NCI-H1417 treated with DMSO at 0.1 percent for 48 hours (cell line): ENCODE data around the gene HOXB2.

Source experiments
- DNase-seq: peaks from one replicate; lab custom pipeline; 2025; lab: John Stamatoyannopoulos, UW

HOXB2 gene

DNA sequence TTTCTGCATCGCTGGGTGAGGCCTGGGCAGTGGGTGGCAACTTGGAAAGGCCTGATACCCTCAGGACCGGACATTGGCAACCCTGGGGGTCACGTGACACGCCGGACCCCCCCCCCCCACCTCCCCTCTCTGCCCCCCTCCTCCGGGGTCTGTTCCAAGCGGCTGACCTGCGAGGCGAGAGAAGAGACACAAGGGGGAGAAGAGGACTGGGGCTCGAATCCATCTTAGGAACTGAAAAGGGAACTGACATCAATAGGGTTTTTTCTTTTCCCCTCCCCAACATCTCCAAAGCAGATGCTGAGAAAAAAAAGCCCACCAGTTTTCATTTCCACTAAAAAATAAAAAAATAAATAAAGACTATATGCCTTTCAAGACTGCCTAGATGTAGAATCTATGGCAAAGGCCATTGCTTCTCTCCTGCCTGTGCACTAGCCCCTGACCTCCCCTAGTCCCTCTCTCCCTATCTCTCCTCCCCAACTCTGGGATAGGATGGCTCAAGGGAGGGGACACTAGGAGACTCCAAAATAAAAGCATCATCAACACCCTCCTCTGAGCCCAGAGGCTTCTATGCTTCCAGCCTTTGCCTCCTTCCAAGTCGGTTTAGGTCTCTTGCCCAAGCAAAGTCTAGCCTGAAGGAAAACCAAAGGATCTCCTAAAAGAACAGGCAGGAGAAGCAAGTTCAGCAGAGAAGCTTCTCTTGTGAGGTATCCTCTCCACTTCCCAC, 7.7 kb upstream of the HOXB2 start:
- DNase-seq = no peak

DNA sequence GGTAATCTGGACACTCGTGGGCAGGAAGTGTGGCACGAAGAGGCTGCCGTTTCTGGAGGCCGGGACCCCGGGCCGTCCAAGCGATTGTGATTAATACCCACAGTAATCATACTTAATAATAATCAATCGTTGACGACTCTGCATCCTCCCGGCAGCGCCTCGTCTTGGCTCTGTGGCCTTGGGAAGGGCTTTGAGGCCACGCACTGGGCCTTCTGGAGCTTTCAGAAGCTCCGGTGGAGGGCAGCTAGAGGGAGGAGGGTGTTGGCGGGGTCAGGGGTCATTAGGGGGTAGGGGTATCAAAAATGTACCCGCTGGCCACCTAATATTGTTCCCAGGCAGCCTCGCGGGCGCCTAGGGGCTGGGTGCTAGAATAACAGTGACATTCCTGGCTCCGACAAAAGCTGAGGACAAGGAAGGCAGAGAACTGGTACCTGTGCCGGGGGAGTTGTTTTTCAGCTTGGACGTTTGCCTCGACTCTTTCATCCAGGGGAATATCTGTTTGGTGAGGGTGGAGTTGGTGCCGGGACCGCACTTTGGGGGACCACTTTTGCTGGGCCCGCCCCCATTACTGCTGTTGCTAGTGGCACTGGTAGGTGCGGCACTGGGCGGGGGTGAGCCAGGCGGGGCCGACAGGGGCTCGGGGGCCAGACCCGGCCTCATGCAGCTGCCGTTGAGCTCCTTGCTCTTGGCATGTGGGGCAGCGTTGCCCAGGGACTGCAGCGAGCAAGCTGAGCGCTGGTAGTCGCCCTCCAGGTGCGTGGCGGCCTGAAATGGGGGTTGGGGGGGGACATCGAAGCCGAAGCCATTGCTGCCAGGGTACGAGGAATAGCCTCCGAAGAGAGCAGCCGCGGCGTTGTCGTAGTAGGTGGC, 6.9 kb upstream of the HOXB2 start:
- DNase-seq = no peak

DNA sequence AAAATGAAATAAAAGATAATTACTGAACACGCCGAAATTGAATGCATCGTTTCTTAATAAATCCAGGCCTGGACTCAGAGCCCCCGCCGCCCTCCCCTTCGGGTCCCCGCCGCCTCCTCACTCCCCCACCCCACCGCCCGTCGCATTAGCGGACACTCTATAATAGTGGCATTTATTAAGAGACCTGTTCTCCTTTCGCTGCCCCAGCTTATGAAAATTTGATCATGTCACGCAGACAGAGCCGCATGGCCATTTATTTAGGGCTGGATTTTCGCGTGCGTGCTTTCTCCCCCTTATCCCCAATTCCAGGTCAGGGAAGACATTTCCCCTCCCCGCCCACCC, 6.3 kb upstream of the HOXB2 start:
- DNase-seq = no peak

DNA sequence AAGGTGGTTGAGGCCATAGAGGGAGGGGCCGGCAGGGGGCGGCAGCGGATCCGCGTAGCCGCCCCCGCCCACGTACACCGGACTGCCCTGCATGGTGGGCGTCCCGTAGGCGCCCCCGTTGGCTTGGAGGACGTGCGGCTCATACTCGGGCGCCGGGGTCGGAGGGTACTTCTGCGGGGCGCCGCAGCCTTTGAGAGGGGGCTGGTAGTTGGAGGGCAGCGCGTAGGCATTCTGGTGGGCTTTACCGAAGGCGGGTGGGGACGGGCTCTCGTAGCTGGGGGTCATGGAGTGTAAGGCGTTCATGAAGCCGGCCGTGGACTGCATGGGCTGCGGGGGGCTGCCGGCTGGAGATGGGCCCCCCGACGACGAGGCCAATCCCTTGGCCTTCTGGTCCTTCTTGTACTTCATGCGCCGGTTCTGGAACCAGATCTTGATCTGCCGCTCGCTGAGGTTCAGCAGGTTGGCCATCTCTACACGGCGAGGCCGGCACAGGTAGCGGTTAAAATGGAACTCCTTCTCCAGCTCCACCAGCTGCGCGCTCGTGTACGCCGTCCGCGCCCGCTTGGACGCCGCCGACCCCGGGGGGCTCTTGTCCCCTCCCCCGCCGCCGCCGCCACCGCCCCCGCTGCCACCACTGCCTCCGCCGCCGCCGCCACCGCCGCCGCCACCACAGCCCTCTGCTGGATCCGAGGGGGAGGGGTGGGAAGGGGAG, 5.7 kb upstream of the HOXB2 start:
- no peak for DNase-seq

DNA sequence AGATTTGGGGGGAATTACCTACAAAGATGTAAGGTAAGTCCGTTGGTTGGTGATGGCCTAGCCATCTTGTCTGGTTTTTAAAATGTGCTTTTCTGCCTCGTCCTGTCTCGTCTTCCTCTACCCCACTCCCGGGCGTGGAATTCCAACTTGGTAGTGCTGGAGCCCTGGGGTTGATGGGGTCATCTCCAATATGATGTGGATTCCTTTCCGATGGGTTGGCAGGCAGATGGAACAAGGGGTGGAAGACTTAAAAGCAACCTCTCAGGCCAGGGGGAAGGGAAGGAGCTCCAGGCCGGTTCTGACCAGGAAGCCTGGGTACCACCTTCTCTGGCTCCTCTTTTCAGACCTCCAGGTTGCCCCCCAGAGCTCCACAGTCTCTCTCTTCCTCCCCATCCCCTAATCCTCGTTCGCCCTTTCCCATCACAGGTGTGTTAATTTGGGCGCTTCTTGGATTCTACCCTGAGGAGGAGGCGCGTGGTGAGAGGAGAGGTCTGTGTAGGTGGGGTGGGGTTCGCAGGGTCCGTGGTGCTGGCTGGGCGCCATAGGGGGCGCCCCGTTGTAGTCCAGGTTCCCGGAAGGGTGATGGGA, 5.1 kb upstream of the HOXB2 start:
- DNase-seq = no peak

DNA sequence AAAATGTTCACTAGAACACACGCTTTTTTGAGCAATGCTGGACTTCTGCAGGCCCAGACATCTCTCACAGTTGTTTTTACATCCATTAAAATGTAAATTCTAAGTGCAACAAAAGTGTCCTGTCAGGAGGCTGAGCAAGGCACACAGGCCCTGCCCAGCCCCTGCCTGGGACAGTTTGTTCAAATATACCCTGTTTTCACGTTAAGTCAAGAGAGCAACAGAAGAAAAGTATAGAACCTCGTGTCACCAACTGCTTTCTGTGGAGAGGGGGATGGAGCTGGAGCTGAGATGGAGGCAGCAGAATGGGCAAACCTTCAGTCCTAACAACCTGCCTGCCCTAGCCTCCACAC, 4.3 kb upstream of the HOXB2 start:
- no peak for DNase-seq

DNA sequence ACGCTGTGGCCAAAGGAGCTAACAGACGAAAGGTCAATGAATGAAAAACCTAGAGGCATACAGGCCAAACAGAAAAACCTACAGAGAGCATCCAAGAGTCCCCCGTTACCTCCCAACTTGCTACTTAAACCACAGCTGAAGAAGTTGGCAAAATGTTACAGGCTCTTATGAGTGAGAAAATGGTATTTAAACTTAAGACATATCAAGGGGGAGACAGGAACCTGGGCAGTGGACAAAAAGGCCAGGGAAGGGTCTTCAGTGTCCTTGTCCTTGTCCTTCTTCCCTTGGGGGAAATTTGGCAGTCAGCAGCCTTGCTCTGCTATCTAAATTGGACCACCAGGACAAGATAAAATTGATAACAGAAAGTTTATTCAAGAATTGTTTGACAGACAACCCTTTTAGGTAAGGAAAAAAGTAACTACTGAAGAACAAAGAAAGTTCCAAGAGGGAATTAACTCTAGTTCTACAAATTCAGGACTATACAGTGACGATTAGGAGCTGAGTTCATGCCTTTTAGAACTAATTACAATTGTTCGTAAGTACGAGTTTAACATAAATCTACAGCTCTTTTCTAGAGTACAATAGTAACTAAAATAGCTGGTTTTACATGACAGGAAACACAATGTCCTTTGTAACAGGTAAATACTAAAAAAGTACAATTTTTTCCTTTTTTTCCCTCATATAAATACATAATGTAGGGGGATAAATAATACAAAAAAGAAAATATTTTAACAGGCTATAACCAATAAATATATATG, 3.8 kb upstream of the HOXB2 start:
- DNase-seq = no peak

DNA sequence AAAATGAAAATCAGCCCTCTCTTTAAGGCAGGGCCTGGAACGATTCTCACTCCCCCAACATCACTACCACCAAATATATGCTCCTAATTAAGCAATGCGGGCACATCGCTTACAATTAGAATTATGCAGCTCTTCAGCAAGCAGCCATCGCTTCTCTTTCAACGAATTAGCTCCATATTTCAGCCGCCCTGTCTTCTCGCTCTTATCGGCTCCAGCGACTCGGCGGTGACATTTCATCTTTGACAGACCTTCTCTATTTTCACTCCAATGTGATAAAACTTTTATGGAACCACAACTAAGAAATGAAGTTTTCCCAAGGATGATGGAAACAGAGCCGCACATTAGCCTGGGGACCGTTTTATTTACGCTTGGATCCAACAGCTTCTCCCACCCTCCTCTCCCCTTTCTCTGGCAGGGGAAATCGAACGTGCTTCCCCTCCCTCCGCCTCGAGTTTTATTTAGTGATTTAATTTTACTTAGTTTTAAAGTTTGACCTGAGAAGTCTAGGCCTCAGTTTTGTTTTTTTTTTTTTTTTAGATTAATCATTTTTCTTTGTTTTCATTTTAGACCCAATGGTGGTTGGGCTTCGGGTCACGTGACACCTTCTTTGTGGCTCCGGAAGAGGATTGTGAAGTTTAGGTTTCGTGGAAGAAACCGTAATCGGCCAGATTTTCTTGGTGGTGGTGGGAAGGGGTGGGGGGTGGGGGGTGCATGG, 3.1 kb upstream of the HOXB2 start:
- no peak for DNase-seq

DNA sequence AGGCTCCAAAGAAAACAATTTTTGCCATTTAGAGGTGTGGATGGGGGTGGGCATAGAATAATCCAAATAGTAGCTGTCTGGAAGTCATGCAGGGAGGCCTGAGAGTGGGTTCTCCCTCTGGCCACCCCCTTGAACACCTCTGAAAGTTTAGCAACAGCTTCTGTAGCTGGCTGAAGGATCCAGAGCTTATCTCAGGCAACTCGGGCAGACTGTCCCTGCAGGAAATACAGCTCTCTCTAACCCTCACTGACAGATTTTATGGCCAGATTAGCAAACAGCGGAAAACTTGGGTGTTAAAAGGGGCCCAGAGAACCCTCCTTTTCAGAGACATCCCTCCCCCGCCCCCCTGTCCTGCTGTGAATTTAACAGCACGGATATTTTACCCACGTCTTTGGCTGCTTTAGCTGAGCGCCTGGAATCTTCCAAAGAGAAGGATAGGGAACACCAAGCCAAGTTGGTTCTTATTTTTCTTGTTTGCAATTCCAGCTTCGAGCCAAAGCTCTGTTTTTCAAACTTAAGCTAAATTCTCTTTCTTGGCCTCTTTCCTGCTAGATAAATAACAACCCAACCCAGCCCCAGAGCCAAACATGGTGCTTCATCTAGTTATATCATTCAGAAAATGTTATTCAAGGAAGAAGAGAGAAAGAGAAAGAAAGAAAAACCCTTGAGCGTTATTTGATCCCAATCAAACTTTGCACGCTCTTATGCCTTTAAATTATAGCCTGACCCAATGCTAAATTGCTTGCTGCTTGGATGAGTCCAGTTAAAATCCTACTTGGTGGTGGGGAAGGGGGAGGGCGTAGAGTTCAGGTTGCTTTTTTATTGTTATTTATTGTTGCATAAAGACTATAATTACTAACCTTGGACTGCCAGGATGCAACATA, 2.3 kb upstream of the HOXB2 start:
- peak; percentile 46 for DNase-seq

DNA sequence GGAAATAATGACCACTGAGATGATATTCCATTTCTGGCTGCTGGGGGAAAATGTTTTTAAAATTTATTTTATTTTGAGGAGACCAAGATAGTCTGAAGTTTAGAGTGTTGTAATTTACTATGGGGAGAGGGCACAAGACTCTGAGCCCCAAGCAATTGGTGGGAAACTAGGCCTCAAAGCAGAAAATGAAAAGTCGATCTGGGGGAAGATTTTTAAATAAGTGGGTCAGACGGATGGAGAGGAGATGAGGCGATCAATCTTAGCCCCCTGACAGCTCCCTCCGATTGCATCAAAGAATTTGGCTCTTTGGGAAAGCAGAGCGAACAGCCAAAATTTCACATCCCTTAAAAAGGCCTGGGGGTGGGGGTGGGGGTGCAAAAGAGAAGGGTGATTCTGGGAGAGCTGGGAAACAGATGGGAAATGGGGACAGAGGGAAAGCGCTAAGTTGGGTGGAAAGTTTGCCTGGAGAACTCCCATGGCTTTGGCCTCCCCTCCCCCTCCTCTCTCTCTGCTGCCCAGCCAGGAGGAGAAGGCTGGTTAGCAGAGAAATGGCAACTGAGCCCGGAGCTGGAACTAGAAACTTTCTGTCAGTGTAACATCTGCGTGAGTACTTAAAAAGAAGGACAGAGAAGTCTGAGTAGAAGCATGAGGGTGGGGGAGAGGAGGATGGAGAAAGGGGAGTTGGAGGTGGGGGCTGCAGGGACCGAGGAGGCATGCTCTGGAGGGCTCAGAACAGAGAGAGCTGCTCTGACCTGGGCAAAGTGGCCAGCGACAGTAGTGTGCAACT, 1.4 kb upstream of the HOXB2 start:
- DNase-seq = no peak

DNA sequence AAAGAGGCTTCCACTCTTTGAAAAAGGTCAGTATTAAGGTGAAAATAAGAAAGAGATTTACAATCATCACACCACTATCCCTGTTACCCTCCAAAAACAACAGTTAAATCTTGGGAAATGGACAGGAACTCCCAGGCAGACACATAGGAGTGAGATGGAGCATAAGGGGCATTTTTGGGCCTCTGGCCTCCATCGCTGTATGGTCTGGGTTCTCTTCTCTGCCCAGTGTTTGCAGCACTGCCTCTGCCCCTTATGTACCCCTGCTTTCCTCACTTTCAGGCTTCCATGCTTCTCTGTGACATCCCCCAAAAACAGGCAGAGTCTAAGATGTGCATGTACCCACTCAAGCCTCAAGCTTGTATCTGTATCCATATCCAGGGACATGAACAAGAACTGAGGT, 630 bp upstream of the HOXB2 start:
- DNase-seq = no peak

DNA sequence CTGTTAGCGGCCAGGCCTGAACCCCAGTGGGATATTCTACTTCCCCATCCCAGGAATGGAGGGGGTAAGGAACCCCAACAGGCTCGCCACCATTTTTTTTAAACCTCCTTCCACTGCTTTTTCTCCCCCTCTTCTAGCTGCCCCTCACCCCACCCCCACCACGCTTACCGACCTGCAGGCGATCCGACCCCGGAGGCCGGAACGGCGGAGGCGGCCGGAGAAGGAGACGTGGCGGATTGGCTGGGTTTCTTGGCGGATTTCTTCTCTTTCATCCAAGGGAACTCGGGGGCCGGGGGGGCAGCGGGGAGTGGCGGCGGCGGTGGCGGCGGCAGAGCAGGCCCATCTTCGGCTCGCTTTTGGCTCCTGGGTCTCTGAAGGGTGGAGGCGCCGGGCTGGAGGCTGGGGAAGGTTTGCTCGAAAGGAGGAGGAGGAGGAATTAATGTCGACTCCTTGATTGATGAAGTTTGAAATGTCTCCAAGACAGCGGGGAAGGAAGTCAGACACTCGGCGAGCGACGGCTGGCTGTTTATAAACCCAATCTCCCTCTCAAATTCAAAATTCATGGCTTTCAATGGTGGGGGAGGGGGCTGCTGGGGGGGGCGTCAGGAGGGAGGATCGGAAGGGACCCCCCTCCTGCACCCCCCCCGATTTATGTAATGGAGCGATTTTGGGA, 424 bp downstream of the HOXB2 start:
- DNase-seq = no peak

DNA sequence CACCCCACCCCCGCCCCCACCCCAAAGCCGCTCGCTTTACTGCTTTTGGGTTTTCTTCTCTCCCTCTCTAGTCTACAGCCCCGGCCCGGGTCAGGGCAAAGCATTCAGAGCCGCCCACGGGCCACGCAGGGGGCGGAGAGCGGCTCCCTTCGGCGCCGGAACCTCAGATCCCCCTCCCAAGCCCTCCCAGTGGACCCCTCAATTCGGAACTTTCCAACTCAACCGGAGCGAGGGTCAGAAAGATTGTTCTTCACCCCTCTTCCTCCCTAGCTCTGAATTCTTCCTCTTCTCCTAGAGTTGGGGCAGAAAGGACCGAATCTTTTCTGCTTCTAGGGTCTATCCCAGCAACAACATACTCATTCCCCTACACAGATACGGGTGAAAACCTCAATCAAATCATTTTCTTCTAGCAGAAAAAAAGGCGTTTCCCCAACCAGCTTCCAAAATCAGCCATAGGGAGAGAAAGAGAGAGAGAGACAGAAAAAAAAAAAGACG, 1.0 kb downstream of the HOXB2 start:
- DNase-seq = no peak

DNA sequence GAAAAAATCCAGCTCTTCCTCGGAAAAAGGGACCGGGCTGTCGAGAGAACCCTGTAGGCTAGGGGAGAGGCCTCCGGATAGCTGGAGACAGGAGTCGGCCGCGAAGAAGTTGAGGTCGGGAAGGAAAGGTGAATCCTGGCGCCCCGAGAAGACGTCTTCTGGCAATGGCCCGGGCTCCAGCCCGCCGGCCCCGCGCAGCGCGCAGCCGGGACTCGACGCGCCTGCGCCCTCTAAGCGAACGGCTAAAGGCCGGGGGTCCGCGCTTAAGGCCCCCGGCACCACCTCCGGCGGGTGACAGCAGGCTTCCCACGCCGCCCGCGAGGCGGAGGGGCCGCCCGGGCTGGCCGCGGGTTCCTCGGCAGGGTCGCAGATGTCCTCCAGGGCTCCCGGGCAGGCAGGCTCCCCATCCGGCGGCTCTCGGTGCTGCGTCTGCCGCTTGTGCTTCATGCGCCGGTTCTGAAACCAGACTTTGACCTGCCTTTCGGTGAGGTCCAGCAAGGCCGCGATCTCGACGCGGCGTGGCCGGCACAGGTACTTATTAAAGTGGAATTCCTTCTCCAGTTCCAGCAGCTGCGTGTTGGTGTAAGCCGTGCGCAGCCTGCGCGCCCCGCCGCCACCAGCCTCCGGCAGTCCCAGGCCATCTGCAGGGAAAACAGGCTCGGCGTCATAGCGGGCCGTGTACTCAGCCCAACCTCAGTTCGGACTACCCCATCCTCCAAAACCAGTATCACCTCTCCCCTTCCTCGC, 1.6 kb downstream of the HOXB2 start:
- DNase-seq = no peak

DNA sequence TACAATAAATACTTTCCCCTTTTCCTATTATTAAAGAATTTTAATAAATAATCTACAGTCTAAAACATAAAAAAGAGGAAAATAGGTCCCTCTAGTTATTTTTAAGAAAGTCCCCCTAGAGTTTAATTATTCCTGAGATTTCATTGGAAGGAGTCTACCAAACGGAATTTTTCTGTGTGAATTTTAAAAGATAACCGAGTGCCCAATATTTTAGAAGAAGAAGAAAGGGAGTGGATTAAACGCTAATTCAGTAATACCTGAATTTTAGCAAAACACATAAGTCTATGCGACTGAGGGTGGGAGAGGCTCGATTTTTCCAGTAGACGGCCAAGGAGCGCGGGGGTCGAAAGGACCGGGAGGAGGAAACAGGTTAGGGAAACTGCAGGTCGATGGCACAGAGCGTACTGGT, 2.2 kb downstream of the HOXB2 start:
- no peak for DNase-seq

DNA sequence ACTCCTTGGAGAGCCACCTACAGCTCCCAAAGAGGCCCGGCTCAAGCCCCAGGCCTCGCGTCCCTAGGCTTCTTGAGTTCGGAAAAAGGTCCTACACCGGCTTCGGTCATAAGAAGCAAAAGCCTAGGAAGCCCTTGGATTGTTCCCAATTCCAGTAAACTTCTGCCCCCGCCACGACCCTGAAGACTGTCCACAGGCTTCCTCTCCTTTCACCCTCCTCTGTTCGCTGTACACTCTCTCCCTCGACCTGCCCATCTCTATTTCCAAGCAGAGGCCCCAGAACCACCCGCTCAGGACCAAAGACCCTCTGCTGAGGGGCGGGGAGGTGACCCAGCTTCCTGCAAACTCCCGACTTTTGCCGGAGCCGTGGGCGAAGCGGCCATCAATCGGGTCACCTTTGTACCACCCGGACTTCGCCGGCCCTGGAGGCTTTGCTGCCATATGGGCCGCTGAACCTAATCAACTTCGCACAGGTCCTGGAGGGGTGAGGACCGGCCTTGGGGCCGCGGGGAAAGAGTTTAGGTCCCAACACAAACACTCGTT, 2.7 kb downstream of the HOXB2 start:
- no peak for DNase-seq

DNA sequence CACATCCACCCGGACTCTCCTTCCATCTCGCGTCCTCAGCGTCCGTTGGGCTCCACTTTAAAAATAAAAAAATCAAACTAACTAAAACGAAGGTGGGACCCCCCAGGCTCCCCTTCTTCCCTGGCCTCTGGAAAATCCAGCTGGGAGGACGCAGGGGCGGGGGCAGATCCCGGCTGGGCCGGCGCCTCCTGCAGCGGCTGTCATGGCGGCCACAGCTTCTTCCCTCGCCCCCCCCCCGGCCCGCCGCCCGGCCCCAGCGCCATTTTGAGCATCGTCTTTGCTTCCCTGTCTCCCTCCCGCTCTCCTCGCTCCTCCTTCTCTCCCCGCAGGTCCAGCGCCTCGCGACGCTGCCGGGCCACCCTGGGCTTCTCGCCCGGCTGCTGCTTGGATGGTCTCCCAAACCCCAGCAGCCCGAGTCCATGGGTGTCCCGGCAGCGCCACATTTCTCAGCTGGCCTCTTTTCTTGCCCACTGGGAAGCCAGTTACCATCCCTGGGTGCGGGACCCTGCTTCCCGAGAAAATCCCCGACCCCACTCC, 3.3 kb downstream of the HOXB2 start:
- no peak for DNase-seq
